Measurements from ENCODE around the gene NCKAP5. TPM values are rescaled to one million over a fixed set of nuclear protein-coding genes. Genes with fewer than 3 reads are reported as not detected.

NCKAP5 gene
- total RNA-seq, 2 donors from 2014 or later: not detected

DNA sequence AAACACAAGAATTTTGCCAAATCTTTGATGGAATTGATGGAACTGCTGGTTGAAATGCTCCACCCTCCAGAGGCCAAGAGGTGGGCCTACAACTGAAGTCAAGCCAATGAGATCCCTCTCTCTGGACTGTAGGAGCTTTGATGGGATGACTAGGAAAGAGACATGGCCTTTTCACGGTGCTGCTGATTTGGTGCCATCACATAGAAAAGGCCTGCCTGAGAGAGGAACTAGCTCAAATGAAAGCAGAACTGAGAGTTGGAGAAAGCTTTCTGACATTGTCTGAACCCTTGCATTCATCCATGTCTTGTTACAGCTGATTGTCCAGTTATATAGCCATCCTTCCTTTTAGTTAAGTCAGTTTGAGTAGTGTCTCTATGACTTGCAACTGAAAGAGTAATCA is 614.5 kb downstream of the NCKAP5 start:
- H3K36me3 Mint-ChIP-seq: no peaks in the 10 kb centered on the region
- H3K4me3 Mint-ChIP-seq: no peak overlapping the region
- DNase-seq (ENCODE audit: low spot score): no peak
- peaks cover 9% of the 10 kb centered on the region for H3K9me3 Mint-ChIP-seq
- ATAC-seq: no peak
- H3K27me3 Mint-ChIP-seq: no peaks in the 10 kb centered on the region
- no peak overlapping the region for H3K27ac Mint-ChIP-seq
- H3K4me1 Mint-ChIP-seq (ENCODE audit: low read depth in 2 of 2): no peaks in the 10 kb centered on the region

- Mint-ChIP-seq H3K4me1 (ENCODE audit: low read depth in 2 of 2) (no peaks in the 10 kb centered on the region), H3K27me3 (no peaks in the 10 kb centered on the region), H3K27ac (no peak overlapping the region), H3K4me3 (no peak overlapping the region), H3K36me3 (no peaks in the 10 kb centered on the region), H3K9me3 (peaks cover 10% of the 10 kb centered on the region)
- ATAC-seq: no peak
- no peak for DNase-seq (ENCODE audit: low spot score)
Measured at GRCh38 chr2:132951008-132951714, 617.1 kb downstream of the NCKAP5 start.

GRCh38 chr2:132949108-132949507 is 619.2 kb downstream of the NCKAP5 start:
- no peak overlapping the region for H3K4me3 Mint-ChIP-seq
- DNase-seq (ENCODE audit: low spot score) (no peak), ATAC-seq (no peak)
- H3K36me3 Mint-ChIP-seq: no peaks in the 10 kb centered on the region
- H3K9me3 Mint-ChIP-seq: peaks cover 10% of the 10 kb centered on the region
- H3K4me1 Mint-ChIP-seq (ENCODE audit: low read depth in 2 of 2): no peaks in the 10 kb centered on the region
- no peaks in the 10 kb centered on the region for H3K27me3 Mint-ChIP-seq
- no peak overlapping the region for H3K27ac Mint-ChIP-seq

- no peaks in the 10 kb centered on the region for H3K27me3 Mint-ChIP-seq
- H3K4me1 Mint-ChIP-seq (ENCODE audit: low read depth in 2 of 2): no peaks in the 10 kb centered on the region
Measured at GRCh38 chr2:132948211-132948610, 620.1 kb downstream of the NCKAP5 start.

GRCh38 chr2:132943829-132944228 is 624.4 kb downstream of the NCKAP5 start:
- Mint-ChIP-seq H3K4me3 (no peak overlapping the region), H3K4me1 (ENCODE audit: low read depth in 2 of 2) (no peaks in the 10 kb centered on the region), H3K27me3 (no peaks in the 10 kb centered on the region), H3K36me3 (no peaks in the 10 kb centered on the region), H3K27ac (no peak overlapping the region), H3K9me3 (peaks cover 9% of the 10 kb centered on the region)
- no peak for DNase-seq (ENCODE audit: low spot score)
- no peak for ATAC-seq

More at GRCh38 chr2:132948211-132948610, 620.1 kb downstream of the NCKAP5 start:
- ATAC-seq: no peak
- no peak overlapping the region for H3K27ac Mint-ChIP-seq
- no peak for DNase-seq (ENCODE audit: low spot score)
- peaks cover 10% of the 10 kb centered on the region for H3K9me3 Mint-ChIP-seq
- H3K4me3 Mint-ChIP-seq: no peak overlapping the region
- H3K36me3 Mint-ChIP-seq: no peaks in the 10 kb centered on the region

- no peaks in the 10 kb centered on the region for H3K27me3 Mint-ChIP-seq
- H3K9me3 Mint-ChIP-seq: peaks cover 4% of the 10 kb centered on the region
- no peaks in the 10 kb centered on the region for H3K36me3 Mint-ChIP-seq
- ATAC-seq (no peak), DNase-seq (ENCODE audit: low spot score) (no peak)
- no peak overlapping the region for H3K27ac Mint-ChIP-seq
- no peak overlapping the region for H3K4me3 Mint-ChIP-seq
- H3K4me1 Mint-ChIP-seq (ENCODE audit: low read depth in 2 of 2): no peaks in the 10 kb centered on the region
Measured at GRCh38 chr2:132941296-132942020, 626.8 kb downstream of the NCKAP5 start.

DNA sequence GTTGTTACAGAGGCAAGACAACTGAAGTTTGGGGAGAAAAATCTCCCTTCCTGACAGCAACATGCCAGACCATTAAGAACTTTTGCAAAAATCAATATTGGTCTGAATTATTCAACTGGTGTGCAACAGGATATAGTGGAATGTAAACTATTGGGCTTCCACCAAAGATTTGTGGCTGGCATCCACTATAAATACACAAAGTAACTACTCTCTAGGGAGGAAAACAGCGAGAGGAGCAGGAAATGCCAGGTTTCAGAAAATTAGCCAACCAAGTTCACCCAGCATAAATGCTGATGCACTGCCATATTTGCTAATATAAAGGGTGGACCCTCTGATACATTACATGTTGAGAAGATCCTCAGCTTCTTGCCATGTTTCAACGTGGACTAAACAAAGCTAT is 630.6 kb downstream of the NCKAP5 start:
- DNase-seq (ENCODE audit: low spot score) (no peak), ATAC-seq (no peak)
- Mint-ChIP-seq H3K4me1 (ENCODE audit: low read depth in 2 of 2) (no peaks in the 10 kb centered on the region), H3K27ac (no peak overlapping the region), H3K27me3 (no peaks in the 10 kb centered on the region), H3K36me3 (no peaks in the 10 kb centered on the region), H3K9me3 (peaks cover 7% of the 10 kb centered on the region), H3K4me3 (no peak overlapping the region)

- H3K27ac Mint-ChIP-seq: no peak overlapping the region
- H3K4me3 Mint-ChIP-seq: no peak overlapping the region
- no peak for ATAC-seq
- H3K4me1 Mint-ChIP-seq (ENCODE audit: low read depth in 2 of 2): no peaks in the 10 kb centered on the region
- H3K9me3 Mint-ChIP-seq: peaks cover 7% of the 10 kb centered on the region
- no peaks in the 10 kb centered on the region for H3K36me3 Mint-ChIP-seq
- no peaks in the 10 kb centered on the region for H3K27me3 Mint-ChIP-seq
- DNase-seq (ENCODE audit: low spot score): no peak
Measured at GRCh38 chr2:132936791-132937190, 631.5 kb downstream of the NCKAP5 start.

- DNase-seq (ENCODE audit: low spot score) (no peak), ATAC-seq (no peak)
- Mint-ChIP-seq H3K4me3 (no peak overlapping the region), H3K36me3 (no peaks in the 10 kb centered on the region), H3K27ac (no peak overlapping the region), H3K27me3 (no peaks in the 10 kb centered on the region), H3K9me3 (peaks cover 7% of the 10 kb centered on the region), H3K4me1 (ENCODE audit: low read depth in 2 of 2) (no peaks in the 10 kb centered on the region)
Measured at GRCh38 chr2:132936261-132936660, 632.0 kb downstream of the NCKAP5 start.

DNA sequence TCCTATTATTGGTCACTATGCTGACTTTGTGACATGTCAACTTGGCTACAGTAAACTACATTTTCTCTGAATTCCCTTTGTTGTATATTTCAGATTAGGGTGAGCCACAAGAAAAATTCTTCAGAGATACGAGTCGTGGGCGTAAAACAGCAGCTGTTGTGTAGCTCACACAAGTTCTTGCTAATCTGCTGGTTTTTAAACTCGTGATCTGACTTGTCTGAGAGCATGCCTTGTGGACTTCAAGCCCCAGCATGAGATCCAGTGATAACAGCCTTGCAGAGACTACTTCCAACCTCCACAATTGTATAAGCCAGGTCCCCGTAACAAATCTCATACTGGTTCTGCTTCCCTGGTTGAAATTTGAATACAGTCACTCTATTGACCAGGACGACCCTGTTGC is 638.5 kb downstream of the NCKAP5 start:
- ATAC-seq: no peak
- no peak for DNase-seq (ENCODE audit: low spot score)
- Mint-ChIP-seq H3K4me3 (no peak overlapping the region), H3K9me3 (peaks cover 8% of the 10 kb centered on the region), H3K36me3 (no peaks in the 10 kb centered on the region), H3K27me3 (no peaks in the 10 kb centered on the region), H3K4me1 (ENCODE audit: low read depth in 2 of 2) (no peaks in the 10 kb centered on the region), H3K27ac (no peak overlapping the region)

- H3K27ac Mint-ChIP-seq: no peak overlapping the region
- H3K4me1 Mint-ChIP-seq (ENCODE audit: low read depth in 2 of 2): no peaks in the 10 kb centered on the region
- H3K4me3 Mint-ChIP-seq: no peak overlapping the region
- DNase-seq (ENCODE audit: low spot score) (no peak), ATAC-seq (no peak)
- no peaks in the 10 kb centered on the region for H3K36me3 Mint-ChIP-seq
- H3K9me3 Mint-ChIP-seq: peaks cover 22% of the 10 kb centered on the region
- no peaks in the 10 kb centered on the region for H3K27me3 Mint-ChIP-seq
Measured at GRCh38 chr2:132923787-132924186, 644.5 kb downstream of the NCKAP5 start.

DNA sequence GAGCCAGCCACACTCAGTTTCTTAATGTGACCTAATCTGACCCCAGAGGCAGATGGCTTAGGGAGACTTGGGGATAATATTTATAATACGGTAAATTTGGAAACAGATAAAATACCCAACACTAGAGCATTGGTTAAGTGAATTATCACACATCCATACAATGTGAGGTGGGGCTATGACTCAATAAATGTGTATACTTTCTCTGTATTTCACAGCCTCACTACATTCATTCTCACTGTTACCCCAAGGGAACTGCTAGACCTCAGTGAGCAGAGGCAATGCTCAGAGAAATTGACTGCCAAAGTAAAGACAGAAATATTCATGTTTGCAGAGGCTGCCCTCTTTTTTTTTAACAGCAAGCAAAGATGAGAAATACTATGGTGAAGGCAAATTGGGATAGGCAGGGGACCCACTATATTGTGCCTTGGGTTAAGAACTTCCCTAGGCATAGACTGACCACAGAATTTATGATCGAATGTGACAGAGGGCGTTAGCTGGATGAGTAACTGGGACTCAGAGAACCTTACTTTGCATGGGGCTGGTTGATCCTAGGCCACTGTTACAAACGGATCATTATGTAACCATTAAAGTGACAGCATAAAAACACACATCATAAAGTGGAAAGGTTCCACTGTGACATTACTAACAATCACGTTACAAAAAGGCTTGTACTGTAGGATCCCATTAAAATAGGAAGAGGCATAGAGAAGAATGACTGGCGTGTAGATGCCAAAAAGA is 652.3 kb downstream of the NCKAP5 start:
- Mint-ChIP-seq H3K27me3 (no peaks in the 10 kb centered on the region), H3K27ac (no peak overlapping the region), H3K9me3 (peaks cover 8% of the 10 kb centered on the region), H3K4me3 (no peak overlapping the region), H3K4me1 (ENCODE audit: low read depth in 2 of 2) (no peaks in the 10 kb centered on the region), H3K36me3 (no peaks in the 10 kb centered on the region)
- DNase-seq (ENCODE audit: low spot score) (no peak), ATAC-seq (no peak)

DNA sequence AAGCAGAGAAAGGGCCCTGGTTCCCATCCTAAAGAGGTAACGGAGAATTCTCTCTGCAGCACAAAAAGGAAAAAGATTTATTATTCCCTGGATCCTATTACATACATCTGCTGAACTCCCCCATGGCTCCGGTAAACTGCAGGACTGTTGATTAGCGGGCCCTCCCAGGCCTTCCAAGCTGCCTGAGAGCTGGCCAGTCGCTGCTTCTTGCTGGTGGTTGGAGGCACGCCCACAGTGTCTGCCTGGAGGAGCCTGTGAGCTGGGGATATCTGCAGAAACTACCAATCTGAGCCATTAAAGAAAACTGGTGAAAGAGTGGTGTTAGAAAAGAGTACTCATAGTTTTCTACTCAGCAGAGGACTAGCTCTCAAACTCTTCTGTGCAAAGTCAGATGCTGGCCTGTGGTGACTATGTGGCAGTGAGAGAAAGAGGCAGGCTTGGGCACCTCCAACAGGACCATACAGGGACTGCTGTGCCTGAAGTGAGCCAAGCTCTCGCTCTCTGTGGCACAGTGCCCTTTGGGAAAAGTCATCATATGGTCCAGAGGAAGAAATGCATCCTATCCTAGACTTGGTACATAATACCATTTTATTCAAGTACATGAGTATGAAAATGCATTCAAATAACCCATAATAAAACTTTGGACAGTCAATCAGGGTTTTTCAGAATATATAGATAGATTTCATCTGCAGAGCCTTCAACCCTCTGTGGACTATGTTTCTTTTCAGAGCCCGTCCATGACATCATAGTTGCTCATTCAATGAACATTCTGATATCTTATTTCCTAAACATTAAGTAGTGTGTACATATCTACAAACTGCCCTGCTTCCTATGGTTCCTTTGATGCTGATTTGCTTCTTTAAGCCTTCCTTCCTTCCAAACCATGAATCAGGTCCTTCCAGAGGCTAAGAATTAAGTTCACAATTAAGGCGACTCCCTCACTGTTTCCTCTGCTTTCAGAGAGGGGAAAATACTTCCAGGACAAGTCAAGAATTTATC is 656.2 kb downstream of the NCKAP5 start:
- Mint-ChIP-seq H3K36me3 (peaks cover 4% of the 10 kb centered on the region), H3K4me1 (ENCODE audit: low read depth in 2 of 2) (no peaks in the 10 kb centered on the region), H3K9me3 (peaks cover 8% of the 10 kb centered on the region), H3K4me3 (no peak overlapping the region), H3K27ac (no peak overlapping the region), H3K27me3 (no peaks in the 10 kb centered on the region)
- no peak for ATAC-seq
- DNase-seq (ENCODE audit: low spot score): no peak

Measured in natural killer cell treated with Interleukin-12 subunit alpha and Interleukin-12 subunit beta and Interleukin-15 and Interleukin-18, amount 100 ng/mL, for 72 hours (primary cell).